D721Med (cell line): Measurements from ENCODE around the gene FAT1.

Experiments used
- DNase-seq: peaks from one replicate; pipeline ENCODE4 v3.0.0; 2011; ENCODE audit warnings: low spot score; ENCODE audit not compliant: insufficient read length
- FAIRE-seq: peaks from 2 replicates; lab custom pipeline; 2011; peaks lifted over from hg19 to GRCh38; lab: Jason Lieb, UNC
- TF ChIP-seq, protein P1 (sequence below): IDR thresholded peaks from 2 replicates; pipeline ENCODE4 v1.5.1; 2012; ENCODE audit warnings: mild to moderate bottlenecking, control low read depth; ENCODE audit not compliant: insufficient read depth; ENCODE audit errors: missing control alignments

The FAT1 gene

DNA sequence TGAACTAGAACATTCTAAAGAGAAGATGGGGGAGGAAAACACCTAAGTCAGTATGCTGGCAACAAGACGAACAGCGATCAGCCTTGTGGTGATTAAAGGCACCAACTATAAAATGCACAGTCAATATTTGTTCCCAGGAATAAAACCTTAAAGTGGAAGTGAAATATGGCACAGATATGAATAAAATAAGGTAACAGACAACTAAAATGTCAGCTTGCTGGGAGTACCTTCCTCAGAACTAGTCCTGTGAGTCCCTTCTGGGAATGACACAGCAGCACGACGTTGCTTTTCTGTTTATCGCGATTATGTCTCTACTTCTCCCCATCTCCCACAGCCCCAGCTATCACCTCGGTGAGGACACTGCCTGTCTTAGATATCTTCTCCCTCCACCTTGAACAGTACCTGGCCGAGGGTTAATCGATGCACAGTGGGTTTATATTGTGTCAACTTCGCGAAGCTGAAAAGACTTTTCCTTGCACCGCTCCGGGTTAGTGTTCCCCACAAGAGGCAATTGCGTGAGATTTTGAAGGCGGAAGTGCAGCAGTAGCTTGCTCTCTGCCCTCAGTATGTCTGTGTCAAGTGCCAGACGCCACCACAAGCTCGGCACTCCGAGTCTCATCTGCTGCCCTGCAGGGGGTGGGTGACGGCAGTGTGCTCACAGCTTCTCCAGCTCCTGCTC is 185.7 kb downstream of the FAT1 start:
- DNase-seq, result no peak
- TF ChIP-seq, protein P1, sequence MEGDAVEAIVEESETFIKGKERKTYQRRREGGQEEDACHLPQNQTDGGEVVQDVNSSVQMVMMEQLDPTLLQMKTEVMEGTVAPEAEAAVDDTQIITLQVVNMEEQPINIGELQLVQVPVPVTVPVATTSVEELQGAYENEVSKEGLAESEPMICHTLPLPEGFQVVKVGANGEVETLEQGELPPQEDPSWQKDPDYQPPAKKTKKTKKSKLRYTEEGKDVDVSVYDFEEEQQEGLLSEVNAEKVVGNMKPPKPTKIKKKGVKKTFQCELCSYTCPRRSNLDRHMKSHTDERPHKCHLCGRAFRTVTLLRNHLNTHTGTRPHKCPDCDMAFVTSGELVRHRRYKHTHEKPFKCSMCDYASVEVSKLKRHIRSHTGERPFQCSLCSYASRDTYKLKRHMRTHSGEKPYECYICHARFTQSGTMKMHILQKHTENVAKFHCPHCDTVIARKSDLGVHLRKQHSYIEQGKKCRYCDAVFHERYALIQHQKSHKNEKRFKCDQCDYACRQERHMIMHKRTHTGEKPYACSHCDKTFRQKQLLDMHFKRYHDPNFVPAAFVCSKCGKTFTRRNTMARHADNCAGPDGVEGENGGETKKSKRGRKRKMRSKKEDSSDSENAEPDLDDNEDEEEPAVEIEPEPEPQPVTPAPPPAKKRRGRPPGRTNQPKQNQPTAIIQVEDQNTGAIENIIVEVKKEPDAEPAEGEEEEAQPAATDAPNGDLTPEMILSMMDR, result no peak
- FAIRE-seq, result no peak
